Stimulated activated CD8-positive, alpha-beta memory T cell treated with anti-CD3 and anti-CD28 coated beads, Interleukin-2, amount 100 ng/mL, for 1 hour (primary cell): Measurements from ENCODE around the gene ESRP2.
A peak's percentile ranks its signal among the peaks of the same experiment; 100 is the strongest.

Experiments
- DNase-seq, 2 donors: peaks; one replicate each; pipeline ENCODE4 v3.0.0-alpha.2; 2020; ENCODE audit warnings: low read depth in 2 of 2

Gene ESRP2

GRCh38 chr16:68237243-68238028 lies 1.5 kb upstream of the ESRP2 start:
- DNase-seq, result peak; percentile 69 to 74

GRCh38 chr16:68236826-68237242 lies 907 bp upstream of the ESRP2 start:
- no peak for DNase-seq

GRCh38 chr16:68236137-68236825 lies 354 bp upstream of the ESRP2 start:
- DNase-seq, result no peak

GRCh38 chr16:68235108-68235886 lies 630 bp downstream of the ESRP2 start:
- DNase-seq, result no peak

GRCh38 chr16:68234188-68235107 lies 1.5 kb downstream of the ESRP2 start:
- DNase-seq, result no peak

- no peak for DNase-seq
Measured at GRCh38 chr16:68233835-68234187, 2.1 kb downstream of the ESRP2 start.

GRCh38 chr16:68233085-68233834 lies 2.7 kb downstream of the ESRP2 start:
- DNase-seq, result no peak

- no peak for DNase-seq
Measured at GRCh38 chr16:68232335-68232734, 3.6 kb downstream of the ESRP2 start.

- no peak for DNase-seq
Measured at GRCh38 chr16:68231384-68232136, 4.4 kb downstream of the ESRP2 start.

GRCh38 chr16:68230956-68231355 lies 5.0 kb downstream of the ESRP2 start:
- DNase-seq, result no peak

- DNase-seq, result no peak
Measured at GRCh38 chr16:68230176-68230571, 5.8 kb downstream of the ESRP2 start.

- DNase-seq, result no peak
Measured at GRCh38 chr16:68229431-68230175, 6.3 kb downstream of the ESRP2 start.

- no peak for DNase-seq
Measured at GRCh38 chr16:68228652-68229051, 7.3 kb downstream of the ESRP2 start.

- DNase-seq, result no peak
Measured at GRCh38 chr16:68227850-68228553, 7.9 kb downstream of the ESRP2 start.

- no peak for DNase-seq
Measured at GRCh38 chr16:68227183-68227793, 8.6 kb downstream of the ESRP2 start.

GRCh38 chr16:68226116-68226515 lies 9.8 kb downstream of the ESRP2 start:
- no peak for DNase-seq

- no peak for DNase-seq
Measured at GRCh38 chr16:68223072-68223471, 12.9 kb downstream of the ESRP2 start.

- no peak for DNase-seq
Measured at GRCh38 chr16:68219725-68220351, 16.1 kb downstream of the ESRP2 start.
